Measurements from ENCODE around the gene SNX8.

- TF ChIP-seq CTCF (IDR thresholded peaks at IDR 0.05) (no peak), POLR2A (IDR thresholded peaks at IDR 0.05) (no peak), POLR2AphosphoS5 (IDR thresholded peaks at IDR 0.05; ENCODE audit: insufficient read depth in 1 of 2, low read depth in 1 of 2) (no peak)
Observed at GRCh38 chr7:2301511-2301863, 12.8 kb downstream of the SNX8 start.

Data from vagina (tissue), 2 donors.